ENCODE results near the gene MRPL34.

Gene MRPL34

DNA sequence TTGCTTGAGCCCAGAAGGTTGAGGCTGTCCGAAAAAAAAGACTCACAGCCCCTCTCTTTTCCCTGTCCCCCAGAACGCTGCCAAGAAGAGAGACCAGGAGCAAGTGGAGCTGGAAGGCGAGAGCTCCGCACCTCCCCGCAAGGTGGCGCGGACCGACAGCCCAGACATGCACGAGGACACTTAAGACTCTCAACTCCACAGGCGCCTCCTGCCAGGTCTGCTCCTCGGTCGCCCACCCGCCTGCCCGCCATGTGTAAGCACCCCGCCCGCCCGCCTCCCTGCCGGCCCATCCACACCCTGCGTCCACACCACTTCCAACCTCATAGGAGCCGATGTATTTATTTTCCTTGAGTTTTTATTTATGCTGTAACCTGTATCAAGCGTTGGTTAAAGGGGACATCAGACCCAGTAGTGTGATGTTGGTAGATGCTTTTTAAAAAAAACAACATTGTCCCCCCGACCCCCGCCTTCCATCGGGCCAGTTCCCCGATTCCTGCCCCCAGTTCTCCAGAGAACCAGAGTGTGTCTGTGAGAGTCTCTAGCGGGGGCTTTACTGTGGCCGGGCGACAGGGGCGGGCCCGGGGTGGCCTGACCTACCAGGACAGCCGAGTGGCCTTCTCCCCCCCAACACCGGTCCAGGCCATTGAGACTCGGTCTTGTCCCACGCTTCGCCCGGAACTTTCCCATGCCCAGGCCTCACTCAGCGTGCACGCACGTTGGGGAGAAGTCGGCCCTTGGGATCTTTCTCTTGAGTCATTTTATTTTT lies 14.0 kb downstream of the MRPL34 start:
- no peak overlapping the region for H3K27ac ChIP-seq (ENCODE audit: low read length)
- no peak overlapping the region for H3K4me2 ChIP-seq (ENCODE audit: low read length)
- peaks cover 20% of the 10 kb centered on the region for H3K36me3 ChIP-seq (replicated peaks; ENCODE audit: low read depth, low read length)

DNA sequence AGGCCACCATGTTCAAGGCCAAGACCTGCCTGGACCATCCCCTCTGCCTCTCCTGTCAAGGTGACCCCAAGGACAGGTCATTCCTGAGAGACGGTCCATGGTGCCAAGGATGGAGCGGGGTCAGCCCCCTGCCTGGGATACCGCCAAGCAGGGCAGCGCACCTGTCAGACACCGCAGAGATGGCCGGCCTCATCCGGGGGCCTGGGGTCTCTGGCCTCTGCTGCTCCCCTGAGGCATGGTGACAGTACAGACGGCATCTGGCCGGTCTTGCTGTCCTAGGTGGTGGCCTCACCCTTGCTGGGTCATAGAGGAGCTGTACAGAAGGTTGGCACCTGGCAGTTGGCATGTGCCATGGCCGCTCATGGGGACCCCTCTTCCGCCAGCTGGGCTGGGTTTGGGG lies 14.8 kb downstream of the MRPL34 start:
- Histone ChIP-seq H3K4me2 (ENCODE audit: low read length) (no peak overlapping the region), H3K4me1 (ENCODE audit: low read length) (no peaks in the 10 kb centered on the region), H3K79me2 (ENCODE audit: low read length) (no peaks in the 10 kb centered on the region), H3K27ac (ENCODE audit: low read length) (no peak overlapping the region), H4K20me1 (ENCODE audit: insufficient read depth, low read length) (no peaks in the 10 kb centered on the region), H3K9ac (ENCODE audit: low read length) (no peak overlapping the region), H3K36me3 (replicated peaks; ENCODE audit: low read depth, low read length) (peaks cover 19% of the 10 kb centered on the region), H3K4me3 (ENCODE audit: low read length) (no peak overlapping the region), H3K9me3 (ENCODE audit: insufficient read depth, low read length) (no peaks in the 10 kb centered on the region), H2AFZ (ENCODE audit: low read depth, low read length) (no peak overlapping the region), H3K27me3 (ENCODE audit: low read depth, low read length) (no peaks in the 10 kb centered on the region)
- TF ChIP-seq, protein P1, sequence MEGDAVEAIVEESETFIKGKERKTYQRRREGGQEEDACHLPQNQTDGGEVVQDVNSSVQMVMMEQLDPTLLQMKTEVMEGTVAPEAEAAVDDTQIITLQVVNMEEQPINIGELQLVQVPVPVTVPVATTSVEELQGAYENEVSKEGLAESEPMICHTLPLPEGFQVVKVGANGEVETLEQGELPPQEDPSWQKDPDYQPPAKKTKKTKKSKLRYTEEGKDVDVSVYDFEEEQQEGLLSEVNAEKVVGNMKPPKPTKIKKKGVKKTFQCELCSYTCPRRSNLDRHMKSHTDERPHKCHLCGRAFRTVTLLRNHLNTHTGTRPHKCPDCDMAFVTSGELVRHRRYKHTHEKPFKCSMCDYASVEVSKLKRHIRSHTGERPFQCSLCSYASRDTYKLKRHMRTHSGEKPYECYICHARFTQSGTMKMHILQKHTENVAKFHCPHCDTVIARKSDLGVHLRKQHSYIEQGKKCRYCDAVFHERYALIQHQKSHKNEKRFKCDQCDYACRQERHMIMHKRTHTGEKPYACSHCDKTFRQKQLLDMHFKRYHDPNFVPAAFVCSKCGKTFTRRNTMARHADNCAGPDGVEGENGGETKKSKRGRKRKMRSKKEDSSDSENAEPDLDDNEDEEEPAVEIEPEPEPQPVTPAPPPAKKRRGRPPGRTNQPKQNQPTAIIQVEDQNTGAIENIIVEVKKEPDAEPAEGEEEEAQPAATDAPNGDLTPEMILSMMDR (IDR thresholded peaks at IDR 0.05; ENCODE audit: low read depth, low read length) = no peak
- TF ChIP-seq EZH2phosphoT487 (IDR thresholded peaks at IDR 0.05; ENCODE audit: low read depth) = no peak

More for the DNA sequence above, 14.0 kb downstream of the MRPL34 start:
- Histone ChIP-seq H3K4me1 (ENCODE audit: low read length) (no peaks in the 10 kb centered on the region), H3K79me2 (ENCODE audit: low read length) (no peaks in the 10 kb centered on the region), H3K4me3 (ENCODE audit: low read length) (no peak overlapping the region), H3K27me3 (ENCODE audit: low read depth, low read length) (no peaks in the 10 kb centered on the region), H3K9me3 (ENCODE audit: insufficient read depth, low read length) (no peaks in the 10 kb centered on the region), H2AFZ (ENCODE audit: low read depth, low read length) (no peak overlapping the region), H4K20me1 (ENCODE audit: insufficient read depth, low read length) (no peaks in the 10 kb centered on the region), H3K9ac (ENCODE audit: low read length) (no peak overlapping the region)
- TF ChIP-seq, protein P1 (IDR thresholded peaks at IDR 0.05; ENCODE audit: low read depth, low read length) = no peak
- no peak for TF ChIP-seq EZH2phosphoT487 (IDR thresholded peaks at IDR 0.05; ENCODE audit: low read depth)

DNA sequence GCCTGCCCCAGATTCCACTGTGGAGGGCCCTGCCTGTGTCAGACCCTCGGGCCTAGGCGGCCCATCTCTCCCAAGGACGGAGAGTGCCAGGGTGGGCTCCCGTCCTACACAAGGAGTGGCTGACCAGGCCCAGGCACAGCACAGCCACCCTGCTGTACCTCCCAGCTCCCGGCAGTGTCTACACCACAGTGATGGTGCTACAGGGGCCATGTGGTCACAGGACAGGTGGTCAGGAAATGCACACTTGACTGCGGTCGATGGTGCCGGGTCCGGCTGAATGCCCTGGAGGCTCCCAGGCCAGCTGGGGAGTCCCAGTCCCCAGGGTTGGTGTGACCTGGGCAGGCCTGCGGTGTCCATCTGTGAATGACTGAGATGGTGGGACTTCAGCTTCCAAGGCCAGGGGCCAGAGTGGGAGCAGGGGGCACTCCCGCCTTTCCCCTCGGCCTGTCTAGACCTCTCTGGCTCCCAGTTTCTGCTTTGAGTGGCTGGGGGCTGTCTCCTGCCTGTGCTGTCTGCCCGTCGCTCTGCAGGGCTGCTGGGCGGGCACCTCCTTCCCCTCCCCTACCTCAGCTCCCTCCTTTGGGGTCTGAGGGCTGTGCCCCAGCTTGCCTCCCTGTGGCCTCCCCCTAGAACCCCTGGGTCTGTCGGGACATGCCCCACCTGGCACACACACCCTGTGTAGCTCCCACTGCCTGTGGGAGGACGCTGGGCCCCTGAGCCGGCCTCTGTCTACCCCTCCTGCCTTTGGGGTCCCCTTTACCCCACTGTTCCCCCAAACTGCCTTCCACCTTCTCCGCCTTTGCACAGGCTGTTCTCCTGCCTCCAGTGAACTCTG lies 16.2 kb downstream of the MRPL34 start:
- no peaks in the 10 kb centered on the region for H3K79me2 ChIP-seq (ENCODE audit: low read length)
- no peaks in the 10 kb centered on the region for H3K9me3 ChIP-seq (ENCODE audit: insufficient read depth, low read length)
- no peaks in the 10 kb centered on the region for H3K27me3 ChIP-seq (ENCODE audit: low read depth, low read length)
- TF ChIP-seq, protein P1 (IDR thresholded peaks at IDR 0.05; ENCODE audit: low read depth, low read length) = no peak
- no peaks in the 10 kb centered on the region for H4K20me1 ChIP-seq (ENCODE audit: insufficient read depth, low read length)
- H3K27ac ChIP-seq (ENCODE audit: low read length) = no peak overlapping the region
- H3K9ac ChIP-seq (ENCODE audit: low read length) = no peak overlapping the region
- no peak overlapping the region for H3K4me2 ChIP-seq (ENCODE audit: low read length)
- no peak overlapping the region for H3K4me3 ChIP-seq (ENCODE audit: low read length)
- peaks cover 11% of the 10 kb centered on the region for H3K36me3 ChIP-seq (replicated peaks; ENCODE audit: low read depth, low read length)
- no peak overlapping the region for H2AFZ ChIP-seq (ENCODE audit: low read depth, low read length)
- H3K4me1 ChIP-seq (ENCODE audit: low read length) = no peaks in the 10 kb centered on the region

DNA sequence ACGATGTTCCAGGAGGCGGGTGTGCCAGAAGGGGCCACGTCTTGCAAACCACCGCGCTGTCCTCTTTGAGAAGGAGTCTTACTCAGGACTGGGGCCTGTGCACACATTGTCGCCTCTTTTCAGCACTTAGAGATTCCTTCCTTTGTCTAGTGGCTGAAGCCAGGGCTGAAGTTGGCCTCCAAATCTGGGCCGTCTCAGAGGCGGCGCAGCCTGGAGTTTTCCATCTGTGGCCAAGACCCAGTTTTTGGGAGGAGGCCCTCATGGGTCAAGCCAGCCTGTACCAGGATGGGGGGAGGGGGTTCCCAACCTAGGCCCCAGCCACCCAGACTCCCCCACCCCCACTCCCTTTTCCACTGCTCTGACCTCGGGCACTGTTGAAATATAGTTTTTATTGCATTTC lies 17.2 kb downstream of the MRPL34 start:
- Histone ChIP-seq H3K4me2 (ENCODE audit: low read length) (no peak overlapping the region), H4K20me1 (ENCODE audit: insufficient read depth, low read length) (no peaks in the 10 kb centered on the region)

More for the DNA sequence above, 17.2 kb downstream of the MRPL34 start:
- TF ChIP-seq EZH2phosphoT487 (IDR thresholded peaks at IDR 0.05; ENCODE audit: low read depth) = no peak
- TF ChIP-seq, protein P1 (IDR thresholded peaks at IDR 0.05; ENCODE audit: low read depth, low read length) = no peak
- no peaks in the 10 kb centered on the region for H3K4me1 ChIP-seq (ENCODE audit: low read length)
- peaks cover 11% of the 10 kb centered on the region for H3K36me3 ChIP-seq (replicated peaks; ENCODE audit: low read depth, low read length)
- no peaks in the 10 kb centered on the region for H3K9me3 ChIP-seq (ENCODE audit: insufficient read depth, low read length)
- no peaks in the 10 kb centered on the region for H3K79me2 ChIP-seq (ENCODE audit: low read length)
- no peak overlapping the region for H2AFZ ChIP-seq (ENCODE audit: low read depth, low read length)
- H3K27me3 ChIP-seq (ENCODE audit: low read depth, low read length) = no peaks in the 10 kb centered on the region
- H3K4me3 ChIP-seq (ENCODE audit: low read length) = no peak overlapping the region
- H3K9ac ChIP-seq (ENCODE audit: low read length) = no peak overlapping the region
- H3K27ac ChIP-seq (ENCODE audit: low read length) = no peak overlapping the region
